ENCODE data around the gene EFNA2. TPM values are rescaled to one million over a fixed set of nuclear protein-coding genes. Genes with fewer than 3 reads are reported as not detected.
A peak's percentile ranks its signal among the peaks of the same experiment; 100 is the strongest.

Gene EFNA2
- total and polyA plus RNA-seq, 2 of the 4 experiments (the other 2 are of a cell fraction): not detected

GRCh38 chr19:1265615-1266128, 20.0 kb upstream of the EFNA2 start:
- dilution Hi-C loops (cut with HindIII; ENCODE audit: low sequenced_read_pairs, unreplicated experiment): no loop called here
- H3K4ac ChIP-seq (ENCODE audit: low read depth, low read length): peak overlapping the region; percentile 99
- DNase-seq (peak; percentile 80), ATAC-seq (ENCODE audit: low read depth) (peak; percentile 2)
- H4K91ac ChIP-seq (ENCODE audit: insufficient read depth, low read depth, low read length): peak overlapping the region; percentile 98
- peak overlapping the region; percentile 63 for H3K9ac ChIP-seq (ENCODE audit: low read depth, low read length)
- H3K79me1 ChIP-seq (ENCODE audit: low read depth in 1 of 2, low read length in 2 of 2): peaks cover 5 to 62% of the 10 kb centered on the region in 2 experiments; a peak in 3 of 4 replicates
- peak overlapping the region; percentile 99 for H2AK5ac ChIP-seq (ENCODE audit: low read depth, low read length)
- no peaks in the 10 kb centered on the region; the same call in 1 of the 2 replicates for H3K36me3 ChIP-seq (ENCODE audit: control insufficient read depth, insufficient read depth, low read length)
- CTCF ChIA-PET: interaction anchor here (0.5 to 3.5 kb wide), 2 partner anchors 22 to 336 kb away, joined by 3 to 64 read pairs; no protein-coding TSS in a partner anchor
- peak overlapping the region; percentile 99 for H2BK5ac ChIP-seq (ENCODE audit: low read depth, low read length, poor library complexity, severe bottlenecking)
- H4K20me1 ChIP-seq (ENCODE audit: insufficient read depth, low read length): peaks cover 26% of the 10 kb centered on the region
- POLR2A ChIA-PET (ENCODE audit: unreplicated experiment): interaction anchor here (0.6 to 1.8 kb wide), 3 partner anchors 10 to 146 kb away, joined by 4 to 24 read pairs (median 16); no protein-coding TSS in a partner anchor
- in situ Hi-C loops (cut with MboI; ENCODE audit: low sequenced_read_pairs): no loop called here
- H4K5ac ChIP-seq (ENCODE audit: low read depth, low read length): peak overlapping the region; percentile 79
- peak overlapping the region; percentile 93 for H3K27ac ChIP-seq (ENCODE audit: insufficient read depth, low read length)
- no peaks in the 10 kb centered on the region for H3K27me3 ChIP-seq (ENCODE audit: control insufficient read depth, insufficient read depth, low read length)
- intact Hi-C loops (cut with micrococcal nuclease): loop anchor here (1.0 to 2.0 kb wide), 4 partner anchors 12 to 45 kb away; partner anchors contain the start of gene MIDN
- H3K14ac ChIP-seq (replicated peaks; ENCODE audit: low read depth, low read length): peak overlapping the region; percentile 93
- H2AFZ ChIP-seq (replicated peaks; ENCODE audit: low read length, poor library complexity): peak overlapping the region; percentile 87
- H4K8ac ChIP-seq (ENCODE audit: low read depth in 2 of 2, low read length in 2 of 2): peak overlapping the region; percentile 89 to 96
- H2BK120ac ChIP-seq (ENCODE audit: low read depth, low read length): peak overlapping the region; percentile 96
- no TSS peak for BruUV-seq (replicated peaks)
- WGBS, 2 experiments (ENCODE audit: extremely low coverage in 2 of 2, insufficient read length in 1 of 2): 0% methylated on average over 8 of the region's 28 CpGs; no CpG with 5 or more reads in 1 of the 2 experiments
- H2AK9ac ChIP-seq (replicated peaks; ENCODE audit: low read depth, low read length, poor library complexity): peak overlapping the region; percentile 93
- peak overlapping the region; percentile 33 for H3K4me3 ChIP-seq (ENCODE audit: insufficient read depth, low read depth, low read length)
- H2BK15ac ChIP-seq (ENCODE audit: low read depth, low read length): peak overlapping the region; percentile 90; the same call in 1 of the 3 replicates
- peak overlapping the region; percentile 83 for H3K18ac ChIP-seq (ENCODE audit: low read depth, low read length)
- H3K56ac ChIP-seq (ENCODE audit: extremely low read depth, insufficient read depth, low read length): peak overlapping the region; percentile 86
- H3K9me3 ChIP-seq (ENCODE audit: control insufficient read depth, insufficient read depth, low read length): no peaks in the 10 kb centered on the region
- H3K23ac ChIP-seq (ENCODE audit: low read depth, low read length): peak overlapping the region; percentile 93
- H3K4me1 ChIP-seq (ENCODE audit: control insufficient read depth, insufficient read depth, low read length): peaks cover 49% of the 10 kb centered on the region
- H3K4me2 ChIP-seq (ENCODE audit: low read depth, low read length): peak overlapping the region; percentile 87
- peak overlapping the region; percentile 92 for H2BK20ac ChIP-seq (ENCODE audit: low read depth, low read length)
- H3K9me1 ChIP-seq (ENCODE audit: insufficient read depth, low read length): peaks cover 11% of the 10 kb centered on the region
- TF ChIP-seq CEBPB (IDR thresholded peaks at IDR 0.05; ENCODE audit: low read depth, low read length) (no peak), ELK1 (IDR thresholded peaks at IDR 0.05; ENCODE audit: borderline replicate concordance, low read depth, low read length) (no peak), POLR2A (IDR thresholded peaks at IDR 0.05; ENCODE audit: low read depth, low read length) (no peak), RCOR1 (IDR thresholded peaks at IDR 0.05; ENCODE audit: insufficient replicate concordance, low read length) (no peak), CTCF (conservative IDR thresholded peaks at IDR 0.05; ENCODE audit: low read depth, low read length) (no peak), CHD1 (IDR thresholded peaks at IDR 0.05; ENCODE audit: low read depth, low read length) (no peak), MAZ (IDR thresholded peaks at IDR 0.05; ENCODE audit: borderline replicate concordance, low read depth, low read length) (peak; percentile 12), BHLHE40 (IDR thresholded peaks at IDR 0.05; ENCODE audit: low read depth, low read length) (peak; percentile 90), MAFK (IDR thresholded peaks at IDR 0.05; ENCODE audit: low read depth, low read length) (peak; percentile 58; the same call in 1 of the 2 replicates), MXI1 (IDR thresholded peaks at IDR 0.05; ENCODE audit: borderline replicate concordance, low read depth, low read length) (peak; percentile 37; the same call in 1 of the 2 replicates), SMC3 (IDR thresholded peaks at IDR 0.05; ENCODE audit: low read depth, low read length) (no peak), NFE2L2 (IDR thresholded peaks at IDR 0.05; ENCODE audit: low read depth, low read length) (0 out of 2 replicates have a peak, but pooled peaks have one; percentile 25), RAD21 (IDR thresholded peaks at IDR 0.05; ENCODE audit: low read length) (peak; percentile 10; the same call in 1 of the 2 replicates), RFX5 (IDR thresholded peaks at IDR 0.05; ENCODE audit: low read depth, low read length) (no peak)

Data from IMR-90 (cell line).